GM12865 (cell line): ENCODE measurements around the gene HTRA3.

ENCODE experiments used
- DNase-seq: peaks from one replicate; pipeline ENCODE4 v3.0.0; 2010; ENCODE audit warnings: low read depth
- H3K4me3 ChIP-seq: 2 replicates; pipeline ENCODE4 v1.5.1; 2011; ENCODE audit warnings: mild to moderate bottlenecking, low read depth, low read length, control low read depth
- TF ChIP-seq, protein P1 (sequence below): IDR thresholded peaks from 2 replicates; pipeline ENCODE4 v1.5.1; 2011; ENCODE audit warnings: low read length, control low read depth, low read depth, inconsistent platforms; ENCODE audit not compliant: insufficient read depth; ENCODE audit errors: missing control alignments

HTRA3 gene

DNA sequence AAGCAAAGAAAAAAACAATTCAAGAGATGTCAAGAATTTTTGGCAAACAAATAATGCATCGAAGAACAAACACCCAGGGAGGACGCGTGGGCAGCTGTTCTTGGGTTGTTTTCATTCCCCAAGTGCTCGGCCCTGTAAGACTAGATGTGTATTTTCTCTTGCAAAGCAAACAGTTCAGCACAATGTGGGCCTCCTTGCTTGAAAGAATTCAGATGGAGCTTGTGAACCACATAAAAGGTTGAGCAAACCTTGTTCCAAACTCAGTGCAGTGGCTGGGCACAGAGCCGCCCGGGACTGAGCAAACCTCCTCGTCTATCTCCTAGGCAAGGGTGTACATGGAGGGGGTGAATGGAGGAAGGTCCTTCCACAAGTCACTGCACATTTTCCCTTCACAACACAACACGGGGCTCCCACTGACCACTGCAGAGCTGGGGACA, 82.4 kb downstream of the HTRA3 start:
- DNase-seq = no peak
- H3K4me3 ChIP-seq = no peak overlapping the region
- TF ChIP-seq, protein P1, sequence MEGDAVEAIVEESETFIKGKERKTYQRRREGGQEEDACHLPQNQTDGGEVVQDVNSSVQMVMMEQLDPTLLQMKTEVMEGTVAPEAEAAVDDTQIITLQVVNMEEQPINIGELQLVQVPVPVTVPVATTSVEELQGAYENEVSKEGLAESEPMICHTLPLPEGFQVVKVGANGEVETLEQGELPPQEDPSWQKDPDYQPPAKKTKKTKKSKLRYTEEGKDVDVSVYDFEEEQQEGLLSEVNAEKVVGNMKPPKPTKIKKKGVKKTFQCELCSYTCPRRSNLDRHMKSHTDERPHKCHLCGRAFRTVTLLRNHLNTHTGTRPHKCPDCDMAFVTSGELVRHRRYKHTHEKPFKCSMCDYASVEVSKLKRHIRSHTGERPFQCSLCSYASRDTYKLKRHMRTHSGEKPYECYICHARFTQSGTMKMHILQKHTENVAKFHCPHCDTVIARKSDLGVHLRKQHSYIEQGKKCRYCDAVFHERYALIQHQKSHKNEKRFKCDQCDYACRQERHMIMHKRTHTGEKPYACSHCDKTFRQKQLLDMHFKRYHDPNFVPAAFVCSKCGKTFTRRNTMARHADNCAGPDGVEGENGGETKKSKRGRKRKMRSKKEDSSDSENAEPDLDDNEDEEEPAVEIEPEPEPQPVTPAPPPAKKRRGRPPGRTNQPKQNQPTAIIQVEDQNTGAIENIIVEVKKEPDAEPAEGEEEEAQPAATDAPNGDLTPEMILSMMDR = no peak

DNA sequence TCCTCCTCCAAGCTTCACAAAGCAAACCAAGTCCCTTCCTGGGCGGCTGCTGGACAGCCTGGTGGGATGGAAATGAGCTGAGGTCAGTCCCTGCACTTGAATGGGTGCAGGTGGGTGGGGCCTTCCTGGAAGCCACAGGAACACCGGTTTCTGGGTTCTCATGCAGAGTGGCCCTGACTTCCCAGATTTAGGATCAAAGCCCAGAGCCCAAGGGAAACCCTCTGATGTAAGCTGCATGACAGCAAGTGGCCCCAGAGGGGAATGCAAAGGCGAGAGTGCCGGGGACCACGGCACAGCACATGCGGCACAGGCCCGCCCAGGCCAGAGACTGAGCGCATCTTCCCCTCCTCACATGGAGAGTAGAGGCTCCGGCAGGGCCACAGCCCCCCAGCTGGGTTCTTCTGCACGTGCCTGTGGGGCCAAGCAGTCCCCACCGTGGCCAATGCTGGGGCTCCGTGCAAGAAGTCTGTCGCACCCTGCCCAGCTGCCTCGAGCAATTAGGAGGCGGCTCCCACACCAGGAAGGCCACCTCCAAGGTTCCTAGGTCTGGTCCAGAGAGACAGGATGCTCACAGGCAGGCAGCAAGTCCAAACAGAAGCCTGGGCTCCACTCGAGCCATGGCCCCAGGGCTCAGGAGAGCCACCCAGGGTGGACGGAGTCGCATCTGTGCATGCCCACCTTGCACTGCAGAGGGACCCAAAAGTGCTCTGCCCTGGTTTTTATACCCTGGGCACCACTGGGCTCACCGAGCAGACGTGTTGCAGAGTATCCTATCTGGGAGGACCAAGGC, 83.0 kb downstream of the HTRA3 start:
- TF ChIP-seq, protein P1 = no peak
- no peak for DNase-seq
- no peak overlapping the region for H3K4me3 ChIP-seq

DNA sequence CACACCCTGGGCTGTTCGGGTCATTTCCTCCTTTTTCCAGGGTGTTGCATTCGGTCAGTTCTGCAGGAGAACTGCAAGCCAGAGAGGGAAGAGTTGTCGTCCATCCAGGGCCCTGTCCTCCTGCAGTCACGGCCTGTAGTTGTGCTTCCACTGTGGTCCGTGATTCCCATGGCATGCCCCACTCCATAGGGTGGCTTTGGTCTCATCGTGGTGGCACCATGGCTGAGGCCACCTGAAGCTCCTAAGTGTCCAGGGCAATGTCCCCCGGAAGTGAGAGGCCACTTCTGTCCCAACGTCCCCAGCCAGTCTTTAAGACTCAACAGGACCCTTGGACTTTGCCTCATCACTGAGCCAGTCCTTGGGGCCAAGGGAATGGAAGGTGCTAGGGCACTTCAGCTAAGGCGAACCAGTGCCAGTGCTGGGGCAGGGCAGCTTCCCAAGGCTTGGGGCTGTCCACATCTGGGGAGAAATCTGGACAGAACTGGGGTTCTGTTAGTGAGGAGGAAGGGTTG, 83.7 kb downstream of the HTRA3 start:
- H3K4me3 ChIP-seq = no peak overlapping the region
- TF ChIP-seq, protein P1 = no peak
- no peak for DNase-seq

DNA sequence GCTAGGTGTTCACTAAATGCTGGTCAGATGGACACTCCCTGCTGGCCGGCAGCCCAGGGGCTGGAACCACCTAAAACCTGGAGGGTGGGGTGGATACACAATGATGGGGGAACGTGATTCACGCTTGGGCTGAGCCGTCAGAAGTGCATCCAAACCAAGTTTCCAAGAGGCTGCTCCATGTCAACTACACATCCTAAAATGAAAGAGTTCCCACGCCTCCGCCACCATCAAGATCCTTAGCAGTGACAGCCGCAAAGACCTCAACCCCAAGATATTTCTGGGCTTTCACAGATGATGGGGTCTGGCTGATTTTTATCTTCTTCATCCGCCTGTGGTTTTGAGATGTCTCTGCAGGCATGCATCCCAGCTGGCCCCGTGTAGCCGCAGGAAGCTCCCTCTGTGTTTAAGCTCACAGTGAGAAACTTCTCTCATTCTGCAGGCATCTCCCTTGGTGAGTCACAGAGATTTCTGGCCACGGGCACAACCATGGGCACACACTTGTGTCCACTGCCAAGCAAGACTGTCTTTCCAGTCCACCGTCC, 84.4 kb downstream of the HTRA3 start:
- no peak overlapping the region for H3K4me3 ChIP-seq
- TF ChIP-seq, protein P1 = no peak
- DNase-seq = no peak

DNA sequence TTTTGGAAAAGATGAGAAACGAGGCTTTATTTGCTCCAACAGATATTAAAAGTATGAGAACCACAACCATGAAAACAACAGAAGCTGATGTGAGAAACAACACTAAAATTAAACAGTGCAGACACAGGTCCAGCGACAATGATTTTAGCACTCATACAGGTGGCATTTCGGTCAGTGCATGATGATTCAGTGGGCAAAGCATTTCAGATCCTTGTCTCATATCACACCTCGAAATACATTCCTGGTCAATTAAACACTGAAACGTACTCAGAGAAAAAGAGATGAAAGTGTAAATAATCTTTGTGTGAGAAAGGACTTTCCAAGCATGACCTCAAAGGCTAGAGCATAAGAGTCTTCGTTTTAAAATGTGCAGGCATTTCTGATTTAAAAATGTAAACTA, 85.8 kb downstream of the HTRA3 start:
- TF ChIP-seq, protein P1 = no peak

DNA sequence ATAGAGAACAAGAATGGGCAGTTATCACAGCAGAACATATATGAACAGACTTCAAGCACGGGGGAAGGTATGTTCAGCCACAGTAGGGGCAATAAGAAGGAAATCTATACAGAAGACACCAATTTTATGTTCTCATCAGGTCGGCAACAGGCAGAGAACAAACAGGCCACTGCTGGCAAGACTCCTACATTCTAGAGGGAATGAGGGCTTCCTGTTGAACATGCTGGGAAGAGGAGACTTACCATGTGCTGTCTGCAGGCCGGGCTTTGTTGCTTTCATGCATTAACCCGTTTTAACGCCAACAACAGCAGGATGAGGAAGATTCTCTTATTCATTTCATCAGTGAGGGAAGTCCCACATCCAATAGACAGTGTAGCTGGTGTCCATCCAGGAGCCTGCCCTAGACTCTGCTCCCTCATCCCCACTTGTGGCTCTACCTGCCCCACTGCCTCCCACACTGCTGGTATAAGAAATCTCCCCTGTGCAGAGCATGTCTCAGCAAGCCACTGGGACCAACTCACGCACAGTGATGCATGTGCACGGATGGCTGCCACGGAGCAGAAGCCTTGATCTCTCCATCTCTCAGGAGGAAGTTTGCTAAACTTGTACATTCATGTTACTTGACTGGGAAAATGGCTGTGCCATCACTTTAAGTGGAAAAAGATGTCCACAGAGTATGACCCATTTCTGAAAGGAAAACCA, 86.5 kb downstream of the HTRA3 start:
- H3K4me3 ChIP-seq = no peak overlapping the region
- TF ChIP-seq, protein P1 = no peak
- no peak for DNase-seq

More for the DNA sequence above, 85.8 kb downstream of the HTRA3 start:
- DNase-seq = no peak
- no peak overlapping the region for H3K4me3 ChIP-seq
